GM18909 (cell line): ENCODE results near the gene PCDHGA1.

Experiments
- ATAC-seq: cut with Tn5 transposase; IDR thresholded peaks from one replicate; pipeline ENCODE4 v1.9.1; 2021; ENCODE audit warnings: mild to moderate bottlenecking; ENCODE audit not compliant: unreplicated experiment, poor library complexity

The PCDHGA1 gene

GRCh38 chr5:141488591-141489561, 158.6 kb downstream of the PCDHGA1 start, which contains the start of gene PCDHGC5:
Gene PCDHGC5, plus strand, starts transcription at chr5:141489081. Its CDS starts 160 bp downstream, at chr5:141489241.
- no peak for ATAC-seq

GRCh38 chr5:141489841-141490240, 159.5 kb downstream of the PCDHGA1 start:
- ATAC-seq: no peak

GRCh38 chr5:141490271-141490670, 160.0 kb downstream of the PCDHGA1 start:
- ATAC-seq: no peak

- no peak for ATAC-seq
Observed at GRCh38 chr5:141490771-141491170, 160.5 kb downstream of the PCDHGA1 start.

GRCh38 chr5:141491323-141492167, 161.2 kb downstream of the PCDHGA1 start:
- ATAC-seq: no peak

GRCh38 chr5:141492168-141492885, 162.0 kb downstream of the PCDHGA1 start:
- ATAC-seq: peak; percentile 49

GRCh38 chr5:141493500-141494422, 163.4 kb downstream of the PCDHGA1 start:
- no peak for ATAC-seq

GRCh38 chr5:141494761-141495452, 164.6 kb downstream of the PCDHGA1 start:
- ATAC-seq: no peak

GRCh38 chr5:141495453-141495811, 165.1 kb downstream of the PCDHGA1 start:
- ATAC-seq: no peak

- no peak for ATAC-seq
Observed at GRCh38 chr5:141496038-141496437, 165.7 kb downstream of the PCDHGA1 start.

- no peak for ATAC-seq
Observed at GRCh38 chr5:141501761-141502160, 171.4 kb downstream of the PCDHGA1 start.

GRCh38 chr5:141503681-141504080, 173.4 kb downstream of the PCDHGA1 start:
- ATAC-seq: no peak

GRCh38 chr5:141504216-141504615, 173.9 kb downstream of the PCDHGA1 start:
- ATAC-seq: no peak

- ATAC-seq: no peak
Observed at GRCh38 chr5:141506381-141507155, 176.3 kb downstream of the PCDHGA1 start.

- ATAC-seq: peak; percentile 45
Observed at GRCh38 chr5:141507387-141508091, 177.2 kb downstream of the PCDHGA1 start.

- no peak for ATAC-seq
Observed at GRCh38 chr5:141508440-141508797, 178.1 kb downstream of the PCDHGA1 start.

GRCh38 chr5:141508798-141509611, 178.7 kb downstream of the PCDHGA1 start:
- ATAC-seq: no peak
